AG04450 (cell line): ENCODE measurements around the gene CDH4. TPM values are rescaled to one million over a fixed set of nuclear protein-coding genes. Genes with fewer than 3 reads are reported as not detected.

Experiments used
- CTCF ChIA-PET: fragments of 300-600, 350-600 bp; formaldehyde crosslinking; extraction: SDS; loops from one replicate; lab custom pipeline; 2022; ENCODE audit warnings: antibody characterized with exemption, inconsistent platforms; lab: Charles Lee
- POLR2A ChIA-PET: fragments of 350-600 bp; formaldehyde crosslinking; extraction: SDS; loops from one replicate; lab custom pipeline; 2021; ENCODE audit warnings: antibody characterized with exemption, inconsistent platforms; lab: Yijun Ruan, JAX
- DNase-seq: peaks from one replicate; pipeline ENCODE4 v3.0.0-alpha.2; 2011; ENCODE audit warnings: low read depth, low spot score
- H3K27ac ChIP-seq: one replicate; pipeline ENCODE4 v1.5.1; 2012; ENCODE audit warnings: low read depth, low read length, control low read depth
- H3K27me3 ChIP-seq: one replicate; pipeline ENCODE4 v1.6.0; 2012; ENCODE audit warnings: low read length; ENCODE audit not compliant: control insufficient read depth, insufficient read depth
- H3K4me3 ChIP-seq: 2 replicates; pipeline ENCODE4 v1.5.1; 2011; ENCODE audit warnings: mild to moderate bottlenecking, low read depth, low read length, control low read depth
- H3K9me3 ChIP-seq: 2 replicates; pipeline ENCODE4 v1.5.1; 2012; ENCODE audit warnings: low read length; ENCODE audit not compliant: control insufficient read depth, insufficient read depth
- CTCF ChIP-seq: IDR thresholded peaks from 2 replicates; pipeline ENCODE4 v1.5.1; 2011; ENCODE audit warnings: low read depth, low read length, control low read depth, inconsistent platforms
- polyA plus RNA-seq: library from polyadenylated mRNA; depleted of rRNA; stranded (reverse); fragments of >200 nt; gene quantifications from 2 replicates; pipeline ENCODE4 v1.2.3, GENCODE V29; 2011

The CDH4 gene
- polyA plus RNA-seq, 1 experiment, result 1.6 TPM

GRCh38 chr20:61868466-61869090, 616.5 kb downstream of the CDH4 start:
- no peak overlapping the region for H3K27ac ChIP-seq
- no peak for TF ChIP-seq CTCF
- ChIA-PET CTCF (no interaction called here), POLR2A (no interaction called here)
- H3K9me3 ChIP-seq, result peaks cover 24% of the 10 kb centered on the region
- peaks cover 7% of the 10 kb centered on the region for H3K27me3 ChIP-seq
- H3K4me3 ChIP-seq, result no peak overlapping the region
- no peak for DNase-seq

GRCh38 chr20:61869750-61870507, 617.9 kb downstream of the CDH4 start:
- DNase-seq, result no peak
- TF ChIP-seq CTCF, result no peak
- Histone ChIP-seq H3K27me3 (peaks cover 7% of the 10 kb centered on the region), H3K9me3 (peaks cover 24% of the 10 kb centered on the region), H3K4me3 (no peak overlapping the region), H3K27ac (no peak overlapping the region)
- ChIA-PET CTCF (no interaction called here), POLR2A (no interaction called here)

GRCh38 chr20:61871160-61871559, 619.1 kb downstream of the CDH4 start:
- no peak for TF ChIP-seq CTCF
- POLR2A ChIA-PET, result no interaction called here
- Histone ChIP-seq H3K27me3 (peaks cover 6% of the 10 kb centered on the region), H3K4me3 (no peak overlapping the region), H3K27ac (no peak overlapping the region), H3K9me3 (peaks cover 24% of the 10 kb centered on the region)
- CTCF ChIA-PET, result interaction anchor here (0.5 to 1.0 kb wide), 3 partner anchors 16 to 1492 kb away, joined by 3 read pairs; no protein-coding TSS in a partner anchor
- no peak for DNase-seq

GRCh38 chr20:61871913-61872312, 619.9 kb downstream of the CDH4 start:
- CTCF ChIA-PET, result no interaction called here
- no peak for DNase-seq
- Histone ChIP-seq H3K27ac (no peak overlapping the region), H3K4me3 (no peak overlapping the region), H3K9me3 (peaks cover 24% of the 10 kb centered on the region), H3K27me3 (peaks cover 4% of the 10 kb centered on the region)
- no peak for TF ChIP-seq CTCF
- POLR2A ChIA-PET, result no interaction called here

GRCh38 chr20:61872371-61872900, 620.4 kb downstream of the CDH4 start:
- DNase-seq, result no peak
- CTCF ChIA-PET, result no interaction called here
- POLR2A ChIA-PET, result no interaction called here
- H3K27me3 ChIP-seq, result peaks cover 4% of the 10 kb centered on the region
- no peak for TF ChIP-seq CTCF
- H3K9me3 ChIP-seq, result peaks cover 24% of the 10 kb centered on the region
- H3K4me3 ChIP-seq, result no peak overlapping the region
- H3K27ac ChIP-seq, result no peak overlapping the region
